Fibroblast of the aortic adventitia (primary cell): ENCODE results near the gene PTPMT1. TPM values are rescaled to one million over a fixed set of nuclear protein-coding genes. Genes with fewer than 3 reads are reported as not detected.
A peak's percentile ranks its signal among the peaks of the same experiment; 100 is the strongest.

Source experiments
- DNase-seq: peaks from one replicate; pipeline ENCODE4 v3.0.0-alpha.2; 2010; ENCODE audit warnings: low read depth
- H3K4me3 ChIP-seq: 2 replicates; pipeline ENCODE4 v1.5.1; 2011; ENCODE audit warnings: low read depth, mild to moderate bottlenecking, control low read depth, low read length, moderate library complexity
- CTCF ChIP-seq: IDR thresholded peaks from 2 replicates; pipeline ENCODE4 v1.5.1; 2011; ENCODE audit warnings: mild to moderate bottlenecking, low read length, control low read depth, inconsistent platforms; ENCODE audit not compliant: insufficient read depth
- small RNA-seq: library from RNA; depleted of rRNA; stranded (forward); fragments of <200 nt; gene quantifications from one replicate; pipeline ENCODE3, GENCODE V24; 2012
- total RNA-seq: library from RNA; depleted of rRNA; stranded (reverse); fragments of >200 nt; gene quantifications from 2 replicates; pipeline ENCODE4 v1.2.3, GENCODE V29; 2012; ENCODE audit warnings: low replicate concordance

The PTPMT1 gene
- total RNA-seq, 1 donor, result 44.1 TPM

- no peak overlapping the region for H3K4me3 ChIP-seq
- no peak for DNase-seq
- no peak for TF ChIP-seq CTCF
Measured at GRCh38 chr11:47611348-47611794, 46.0 kb downstream of the PTPMT1 start.

GRCh38 chr11:47615249-47615648 lies 49.9 kb downstream of the PTPMT1 start:
- no peak for TF ChIP-seq CTCF
- no peak overlapping the region for H3K4me3 ChIP-seq
- no peak for DNase-seq

GRCh38 chr11:47616726-47617416 lies 51.5 kb downstream of the PTPMT1 start:
- DNase-seq, result peak; percentile 90

GRCh38 chr11:47617417-47617809 lies 52.0 kb downstream of the PTPMT1 start:
- TF ChIP-seq CTCF, result no peak
- DNase-seq, result peak; percentile 68
- H3K4me3 ChIP-seq, result no peak overlapping the region

More at GRCh38 chr11:47616726-47617416, 51.5 kb downstream of the PTPMT1 start:
- TF ChIP-seq CTCF, result peak; percentile 99
- H3K4me3 ChIP-seq, result no peak overlapping the region

- no peak overlapping the region for H3K4me3 ChIP-seq
- no peak for DNase-seq
- no peak for TF ChIP-seq CTCF
Measured at GRCh38 chr11:47620836-47621378, 55.5 kb downstream of the PTPMT1 start.

Small RNAs within 50 kb of the gene (small RNA-seq; reads per million reads assigned to genes)
- not detected for gene RN7SL652P
- gene RNU5E-10P, result not detected

Other genes with a start within 250 kb of the PTPMT1 start
- not detected in 2 replicates for gene MYBPC3, start 212.9 kb upstream of the PTPMT1 start, total RNA-seq
- not detected in 2 replicates for gene SPI1, start 187.1 kb upstream of the PTPMT1 start, total RNA-seq
- gene SLC39A13, start 157.0 kb upstream of the PTPMT1 start, total RNA-seq, result 28.5 and 47.5 TPM in 2 replicates
- gene PSMC3, start 139.2 kb upstream of the PTPMT1 start, total RNA-seq, result 52.3 and 128 TPM in 2 replicates
- gene RAPSN, start 116.5 kb upstream of the PTPMT1 start, total RNA-seq, result 0.09 TPM in 1 of 2 replicates, not detected in the other
- 63.2 and 103 TPM in 2 replicates for gene CELF1, start 12.5 kb upstream of the PTPMT1 start, total RNA-seq
- 28.4 and 29.9 TPM in 2 replicates for gene KBTBD4, start 13.4 kb downstream of the PTPMT1 start, total RNA-seq
- gene NDUFS3, start 13.5 kb downstream of the PTPMT1 start, total RNA-seq, result 56.5 and 157 TPM in 2 replicates
- not detected in 2 replicates for gene FAM180B, start 21.1 kb downstream of the PTPMT1 start, total RNA-seq
- not detected in 2 replicates for gene C1QTNF4, start 28.8 kb downstream of the PTPMT1 start, total RNA-seq
- gene MTCH2, start 77.0 kb downstream of the PTPMT1 start, total RNA-seq, result 88.1 and 187 TPM in 2 replicates
- 0.90 and 1.4 TPM in 2 replicates for gene AGBL2, start 149.8 kb downstream of the PTPMT1 start, total RNA-seq
- gene FNBP4, start 201.7 kb downstream of the PTPMT1 start, total RNA-seq, result 80.2 and 113 TPM in 2 replicates